CD1c-positive myeloid dendritic cell (primary cell): ENCODE results near the gene TRIM71.
A peak's percentile ranks its signal among the peaks of the same experiment; 100 is the strongest.

ENCODE experiments used
- DNase-seq: peaks from one replicate; pipeline ENCODE4 v3.0.0-alpha.2; 2016; ENCODE audit errors: extremely low spot score

TRIM71 gene

GRCh38 chr3:32865383-32865782, 47.6 kb downstream of the TRIM71 start:
- no peak for DNase-seq

- DNase-seq = no peak
Observed at GRCh38 chr3:32866533-32866932, 48.7 kb downstream of the TRIM71 start.

- DNase-seq = no peak
Observed at GRCh38 chr3:32867954-32868353, 50.2 kb downstream of the TRIM71 start.

- DNase-seq = no peak
Observed at GRCh38 chr3:32868719-32869512, 51.1 kb downstream of the TRIM71 start.

GRCh38 chr3:32869513-32870047, 51.8 kb downstream of the TRIM71 start:
- DNase-seq = no peak

GRCh38 chr3:32870373-32871095, 52.7 kb downstream of the TRIM71 start:
- no peak for DNase-seq

GRCh38 chr3:32871273-32871672, 53.5 kb downstream of the TRIM71 start:
- no peak for DNase-seq

- DNase-seq = no peak
Observed at GRCh38 chr3:32872487-32873382, 54.9 kb downstream of the TRIM71 start.

GRCh38 chr3:32873531-32874130, 55.8 kb downstream of the TRIM71 start:
- DNase-seq = peak; percentile 8

- DNase-seq = no peak
Observed at GRCh38 chr3:32876920-32877319, 59.1 kb downstream of the TRIM71 start.

- DNase-seq = no peak
Observed at GRCh38 chr3:32877598-32877997, 59.8 kb downstream of the TRIM71 start.

GRCh38 chr3:32880225-32880624, 62.4 kb downstream of the TRIM71 start:
- no peak for DNase-seq

GRCh38 chr3:32881624-32882023, 63.8 kb downstream of the TRIM71 start:
- no peak for DNase-seq

GRCh38 chr3:32882189-32882588, 64.4 kb downstream of the TRIM71 start:
- DNase-seq = no peak

- DNase-seq = no peak
Observed at GRCh38 chr3:32882603-32883025, 64.8 kb downstream of the TRIM71 start.

- DNase-seq = no peak
Observed at GRCh38 chr3:32883817-32884216, 66.0 kb downstream of the TRIM71 start.

- DNase-seq = no peak
Observed at GRCh38 chr3:32884591-32884990, 66.8 kb downstream of the TRIM71 start.

- no peak for DNase-seq
Observed at GRCh38 chr3:32885283-32885901, 67.6 kb downstream of the TRIM71 start.

GRCh38 chr3:32886296-32886695, 68.5 kb downstream of the TRIM71 start:
- DNase-seq = no peak

GRCh38 chr3:32886911-32887310, 69.1 kb downstream of the TRIM71 start:
- DNase-seq = no peak

- no peak for DNase-seq
Observed at GRCh38 chr3:32888739-32889138, 70.9 kb downstream of the TRIM71 start.
